ENCODE measurements around the gene TSPAN18.

The TSPAN18 gene

DNA sequence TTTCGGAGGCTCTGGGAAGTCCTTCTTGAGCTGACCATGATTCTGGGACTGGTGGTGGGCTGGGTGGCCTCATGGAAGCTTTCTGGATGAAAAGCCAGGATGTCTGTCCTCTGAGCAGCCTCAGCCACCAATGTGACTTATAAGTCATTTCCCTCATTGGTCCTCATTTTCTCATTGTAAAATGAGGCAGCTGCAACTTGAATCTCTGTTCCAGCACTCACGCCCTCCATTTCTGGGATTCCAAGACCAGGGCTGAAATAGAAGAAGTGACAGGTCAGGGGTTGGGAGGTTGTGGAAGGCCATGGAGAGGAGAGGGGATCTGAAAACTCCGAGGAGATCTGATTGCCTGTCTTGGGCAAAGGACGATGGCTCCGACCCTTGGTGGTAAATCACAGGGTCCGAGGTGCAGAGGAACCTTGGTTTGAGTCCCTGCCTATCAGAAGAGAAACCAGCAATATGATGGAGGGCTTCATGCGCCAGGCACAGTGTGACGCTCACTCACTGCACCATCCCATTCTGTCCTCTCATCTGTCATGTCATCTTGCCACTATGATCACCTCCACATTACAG is 38.3 kb downstream of the TSPAN18 start:
- Histone ChIP-seq H3K79me2 (ENCODE audit: control insufficient read depth, insufficient read depth, low read length, poor library complexity) (no peaks in the 10 kb centered on the region), H4K12ac (ENCODE audit: low read depth, low read length) (no peak overlapping the region), H3K23ac (ENCODE audit: low read length) (no peak overlapping the region), H3K27ac (ENCODE audit: low read depth, low read length) (no peak overlapping the region), H3K4ac (ENCODE audit: low read depth, low read length) (no peak overlapping the region), H3K18ac (ENCODE audit: low read length) (no peak overlapping the region), H3K9me3 (ENCODE audit: insufficient read depth, low read depth, low read length) (no peaks in the 10 kb centered on the region), H4K91ac (ENCODE audit: low read depth, low read length) (no peak overlapping the region), H3K4me1 (ENCODE audit: control insufficient read depth in 1 of 2, insufficient read depth in 2 of 2, low read length in 2 of 2) (peaks cover 0 to 3% of the 10 kb centered on the region in 2 experiments), H3K14ac (ENCODE audit: low read length) (no peak overlapping the region), H2BK5ac (ENCODE audit: low read depth, low read length, poor library complexity) (no peak overlapping the region), H4K8ac (ENCODE audit: low read depth, low read length) (no peak overlapping the region), H2BK12ac (ENCODE audit: low read length) (no peak overlapping the region), H3K4me3 (ENCODE audit: low read depth, low read length) (no peak overlapping the region), H3K4me2 (ENCODE audit: low read length) (no peak overlapping the region), H3K79me1 (ENCODE audit: low read length) (no peaks in the 10 kb centered on the region), H3K27me3 (ENCODE audit: insufficient read depth, low read length) (no peaks in the 10 kb centered on the region), H3K9ac (ENCODE audit: low read length) (no peak overlapping the region), H2AK5ac (ENCODE audit: low read length) (no peak overlapping the region), H2BK120ac (ENCODE audit: insufficient read depth, low read length, poor library complexity) (no peak overlapping the region), H2AFZ (ENCODE audit: insufficient read depth, low read length, poor library complexity) (no peak overlapping the region), H3K36me3 (ENCODE audit: control insufficient read depth in 1 of 2, insufficient read depth in 2 of 2, low read length in 2 of 2) (no peaks in the 10 kb centered on the region)
- WGBS (ENCODE audit: extremely low coverage, insufficient coverage, insufficient read length), result no CpG with 5 or more reads among the region's 8 CpGs
- no peak for DNase-seq

DNA sequence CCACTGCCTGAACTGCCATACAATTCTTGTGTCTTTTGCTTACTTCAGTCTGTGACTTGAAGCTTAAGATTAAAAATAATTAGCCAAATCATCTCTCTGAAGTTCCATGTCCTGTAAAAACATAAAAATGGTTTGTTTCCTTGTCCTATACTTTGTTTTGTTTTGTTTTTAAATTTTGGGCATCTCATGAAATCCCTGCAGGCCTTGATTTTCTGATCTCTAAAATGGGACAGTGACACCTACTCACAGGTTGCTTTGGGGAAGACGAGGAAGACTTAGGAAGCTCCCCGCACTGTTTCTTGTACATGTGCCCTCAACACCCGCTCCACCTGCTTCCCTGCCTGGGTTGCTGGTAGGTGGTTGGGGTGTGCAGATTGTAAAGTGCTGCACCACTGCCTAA is 38.9 kb downstream of the TSPAN18 start:
- Histone ChIP-seq H4K91ac (ENCODE audit: low read depth, low read length) (no peak overlapping the region), H3K14ac (ENCODE audit: low read length) (no peak overlapping the region), H2AK5ac (ENCODE audit: low read length) (no peak overlapping the region), H3K27me3 (ENCODE audit: insufficient read depth, low read length) (no peaks in the 10 kb centered on the region), H3K4ac (ENCODE audit: low read depth, low read length) (no peak overlapping the region), H3K79me2 (ENCODE audit: control insufficient read depth, insufficient read depth, low read length, poor library complexity) (no peaks in the 10 kb centered on the region), H2BK12ac (ENCODE audit: low read length) (no peak overlapping the region), H3K27ac (ENCODE audit: low read depth, low read length) (no peak overlapping the region), H3K23ac (ENCODE audit: low read length) (no peak overlapping the region), H3K9ac (ENCODE audit: low read length) (no peak overlapping the region), H3K9me3 (ENCODE audit: insufficient read depth, low read depth, low read length) (no peaks in the 10 kb centered on the region), H3K18ac (ENCODE audit: low read length) (no peak overlapping the region), H3K79me1 (ENCODE audit: low read length) (no peaks in the 10 kb centered on the region), H3K4me3 (ENCODE audit: low read depth, low read length) (no peak overlapping the region), H2AFZ (ENCODE audit: insufficient read depth, low read length, poor library complexity) (no peak overlapping the region), H3K4me1 (ENCODE audit: control insufficient read depth in 1 of 2, insufficient read depth in 2 of 2, low read length in 2 of 2) (peaks cover 0 to 3% of the 10 kb centered on the region in 2 experiments), H3K36me3 (ENCODE audit: control insufficient read depth in 1 of 2, insufficient read depth in 2 of 2, low read length in 2 of 2) (no peaks in the 10 kb centered on the region), H4K8ac (ENCODE audit: low read depth, low read length) (no peak overlapping the region), H2BK120ac (ENCODE audit: insufficient read depth, low read length, poor library complexity) (no peak overlapping the region), H2BK5ac (ENCODE audit: low read depth, low read length, poor library complexity) (no peak overlapping the region), H3K4me2 (ENCODE audit: low read length) (no peak overlapping the region), H4K12ac (ENCODE audit: low read depth, low read length) (no peak overlapping the region)
- DNase-seq, result no peak
- no CpG with 5 or more reads among the region's 3 CpGs for WGBS (ENCODE audit: extremely low coverage, insufficient coverage, insufficient read length)

DNA sequence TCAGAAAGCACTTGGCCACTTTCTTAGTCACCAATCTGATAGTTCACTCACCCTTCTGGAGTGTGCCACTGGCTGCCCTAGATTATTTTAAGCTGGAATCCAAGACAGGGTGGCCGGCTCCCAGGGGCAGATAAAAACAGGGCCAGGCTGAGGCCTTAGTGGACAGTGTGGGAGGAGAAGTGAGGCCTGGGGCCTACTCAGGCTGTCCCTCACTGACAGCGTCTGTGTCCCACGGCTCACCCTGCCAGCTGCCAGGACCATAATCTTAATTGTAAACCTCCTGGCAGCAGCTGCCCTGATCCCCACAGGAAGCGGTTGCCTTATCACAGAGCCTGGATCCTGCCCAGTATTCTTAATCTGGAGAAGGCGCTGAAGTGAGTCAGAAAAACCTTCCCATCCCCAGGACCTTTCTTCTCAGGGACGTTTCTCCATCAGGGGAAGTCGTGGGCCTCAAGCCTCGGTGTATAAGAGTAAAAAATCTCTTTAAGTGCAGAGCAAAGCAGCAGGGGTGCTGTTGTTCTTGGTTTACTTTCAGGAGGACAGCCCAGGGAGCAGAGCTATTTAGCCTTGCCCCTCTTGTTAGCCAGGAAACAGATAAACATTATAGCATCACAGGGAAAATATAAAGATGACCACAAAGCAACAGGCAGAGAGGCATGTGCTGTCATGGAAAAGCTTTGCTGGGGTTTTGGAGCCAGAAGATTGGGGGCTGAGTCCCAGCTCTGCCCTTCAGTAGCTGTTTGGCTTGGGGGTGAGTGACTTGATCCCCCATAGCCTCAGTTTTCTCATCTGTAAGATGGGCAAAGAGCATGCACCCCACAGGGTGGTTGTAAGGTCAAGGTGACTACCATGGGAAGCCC is 39.6 kb downstream of the TSPAN18 start:
- Histone ChIP-seq H4K12ac (ENCODE audit: low read depth, low read length) (no peak overlapping the region), H3K27me3 (ENCODE audit: insufficient read depth, low read length) (no peaks in the 10 kb centered on the region), H3K4me2 (ENCODE audit: low read length) (no peak overlapping the region), H3K79me2 (ENCODE audit: control insufficient read depth, insufficient read depth, low read length, poor library complexity) (no peaks in the 10 kb centered on the region), H3K4ac (ENCODE audit: low read depth, low read length) (no peak overlapping the region), H3K4me1 (ENCODE audit: control insufficient read depth in 1 of 2, insufficient read depth in 2 of 2, low read length in 2 of 2) (no peaks in the 10 kb centered on the region), H3K9ac (ENCODE audit: low read length) (no peak overlapping the region), H2BK12ac (ENCODE audit: low read length) (no peak overlapping the region), H4K91ac (ENCODE audit: low read depth, low read length) (no peak overlapping the region), H2BK120ac (ENCODE audit: insufficient read depth, low read length, poor library complexity) (no peak overlapping the region), H2AK5ac (ENCODE audit: low read length) (no peak overlapping the region), H3K14ac (ENCODE audit: low read length) (no peak overlapping the region), H2AFZ (ENCODE audit: insufficient read depth, low read length, poor library complexity) (no peak overlapping the region), H3K79me1 (ENCODE audit: low read length) (no peaks in the 10 kb centered on the region), H3K23ac (ENCODE audit: low read length) (no peak overlapping the region), H3K27ac (ENCODE audit: low read depth, low read length) (no peak overlapping the region), H3K18ac (ENCODE audit: low read length) (no peak overlapping the region), H3K36me3 (ENCODE audit: control insufficient read depth in 1 of 2, insufficient read depth in 2 of 2, low read length in 2 of 2) (no peaks in the 10 kb centered on the region), H2BK5ac (ENCODE audit: low read depth, low read length, poor library complexity) (no peak overlapping the region), H4K8ac (ENCODE audit: low read depth, low read length) (no peak overlapping the region), H3K4me3 (ENCODE audit: low read depth, low read length) (no peak overlapping the region), H3K9me3 (ENCODE audit: insufficient read depth, low read depth, low read length) (no peaks in the 10 kb centered on the region)
- DNase-seq, result no peak
- no CpG with 5 or more reads among the region's 8 CpGs for WGBS (ENCODE audit: extremely low coverage, insufficient coverage, insufficient read length)

DNA sequence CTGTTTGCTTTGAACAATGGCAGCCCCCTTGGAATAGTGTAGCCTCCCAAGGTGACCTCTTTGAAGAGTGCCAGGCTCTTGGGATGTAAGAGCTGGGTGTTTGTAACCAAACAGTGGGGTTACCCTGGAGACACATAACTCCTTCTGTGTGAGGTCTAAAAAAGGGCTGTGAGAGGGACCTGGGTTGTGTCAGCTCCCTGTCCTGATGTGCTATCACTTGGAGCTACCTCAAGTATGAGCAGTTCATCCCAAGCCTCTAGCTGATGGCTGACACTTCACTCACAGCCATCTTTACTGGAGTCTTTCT is 40.2 kb downstream of the TSPAN18 start:
- no peaks in the 10 kb centered on the region for H3K79me1 ChIP-seq (ENCODE audit: low read length)
- no peak overlapping the region for H2BK120ac ChIP-seq (ENCODE audit: insufficient read depth, low read length, poor library complexity)
- H4K12ac ChIP-seq (ENCODE audit: low read depth, low read length), result no peak overlapping the region
- no peak overlapping the region for H3K23ac ChIP-seq (ENCODE audit: low read length)
- H2AK5ac ChIP-seq (ENCODE audit: low read length), result no peak overlapping the region
- no peak overlapping the region for H4K91ac ChIP-seq (ENCODE audit: low read depth, low read length)
- H2BK5ac ChIP-seq (ENCODE audit: low read depth, low read length, poor library complexity), result no peak overlapping the region
- no peaks in the 10 kb centered on the region for H3K4me1 ChIP-seq (ENCODE audit: control insufficient read depth in 1 of 2, insufficient read depth in 2 of 2, low read length in 2 of 2)
- H3K4me3 ChIP-seq (ENCODE audit: low read depth, low read length), result no peak overlapping the region
- no peaks in the 10 kb centered on the region for H3K27me3 ChIP-seq (ENCODE audit: insufficient read depth, low read length)
- no peaks in the 10 kb centered on the region for H3K9me3 ChIP-seq (ENCODE audit: insufficient read depth, low read depth, low read length)
- H3K18ac ChIP-seq (ENCODE audit: low read length), result no peak overlapping the region
- no peak overlapping the region for H4K8ac ChIP-seq (ENCODE audit: low read depth, low read length)
- no peak overlapping the region for H2AFZ ChIP-seq (ENCODE audit: insufficient read depth, low read length, poor library complexity)
- H3K14ac ChIP-seq (ENCODE audit: low read length), result no peak overlapping the region
- no peaks in the 10 kb centered on the region for H3K79me2 ChIP-seq (ENCODE audit: control insufficient read depth, insufficient read depth, low read length, poor library complexity)
- no peak for DNase-seq
- no peak overlapping the region for H2BK12ac ChIP-seq (ENCODE audit: low read length)
- H3K9ac ChIP-seq (ENCODE audit: low read length), result no peak overlapping the region
- no peak overlapping the region for H3K4ac ChIP-seq (ENCODE audit: low read depth, low read length)
- H3K27ac ChIP-seq (ENCODE audit: low read depth, low read length), result no peak overlapping the region
- no peaks in the 10 kb centered on the region for H3K36me3 ChIP-seq (ENCODE audit: control insufficient read depth in 1 of 2, insufficient read depth in 2 of 2, low read length in 2 of 2)
- no peak overlapping the region for H3K4me2 ChIP-seq (ENCODE audit: low read length)
